ENCODE measurements around the gene ZNF438.

ZNF438 gene

DNA sequence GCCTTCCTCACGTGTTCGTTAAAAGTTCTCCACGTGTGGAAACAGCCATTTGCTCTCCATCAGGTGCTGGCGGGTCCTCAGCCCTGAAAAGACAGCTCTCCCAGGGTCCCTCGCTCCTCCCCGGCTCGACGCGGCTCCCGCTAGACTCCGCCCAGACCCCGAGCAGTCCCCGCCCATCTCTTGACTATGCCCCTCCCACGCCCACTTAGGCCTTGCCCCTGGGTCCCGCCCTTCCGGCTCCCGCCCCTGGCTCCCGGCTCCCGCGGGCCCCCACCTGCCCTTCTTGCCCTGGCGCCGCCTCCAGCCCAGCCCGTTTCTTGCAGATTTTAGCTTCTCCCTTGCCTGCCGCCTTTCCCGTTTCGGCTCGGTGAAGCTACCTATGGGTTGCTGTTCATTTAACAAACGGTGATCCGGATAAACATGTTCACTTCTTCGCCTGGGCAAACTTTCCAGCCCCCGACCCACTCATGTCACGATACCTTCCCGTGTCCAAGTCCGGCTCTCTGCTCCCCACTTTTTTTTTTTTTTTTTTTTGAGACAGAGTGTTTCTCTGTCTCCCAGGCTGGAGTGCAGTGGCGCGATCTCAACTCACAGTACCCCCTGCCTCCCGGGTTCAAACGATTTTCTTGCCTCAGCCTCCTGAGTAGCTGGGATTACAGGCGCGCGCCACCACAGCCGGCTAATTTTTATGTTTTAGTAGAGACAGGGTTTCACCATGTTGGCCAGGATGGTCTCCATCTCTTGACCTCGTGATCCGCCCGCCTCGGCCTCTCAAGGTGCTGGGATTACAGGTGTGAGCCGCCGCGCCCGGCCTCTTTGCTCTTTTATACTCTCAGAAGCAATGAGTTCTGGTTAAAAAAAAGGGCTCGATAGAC is 830 bp upstream of the ZNF438 start:
- Histone ChIP-seq H3K27ac (ENCODE audit: low read length, poor library complexity, severe bottlenecking) (peak overlapping the region; percentile 100), H2AFZ (ENCODE audit: low read depth, low read length) (no peak overlapping the region), H2BK15ac (ENCODE audit: low read depth, poor library complexity, severe bottlenecking) (peak overlapping the region; percentile 74), H4K91ac (ENCODE audit: low read length) (peak overlapping the region; percentile 97), H3K79me1 (replicated peaks; ENCODE audit: low read length, poor library complexity, severe bottlenecking) (peaks cover 10% of the 10 kb centered on the region), H2AK5ac (ENCODE audit: low read length, severe bottlenecking) (peak overlapping the region; percentile 97), H3K14ac (ENCODE audit: low read length in 2 of 2) (peak overlapping the region in 1 of 2 experiments; percentile 96), H3K4ac (ENCODE audit: low read depth in 1 of 2, low read length in 2 of 2) (peak overlapping the region; percentile 47 to 94), H3K4me2 (ENCODE audit: low read length, poor library complexity, severe bottlenecking) (peak overlapping the region; percentile 98), H2BK5ac (ENCODE audit: low read depth, low read length, poor library complexity, severe bottlenecking) (peak overlapping the region; percentile 90), H3K4me3 (ENCODE audit: insufficient read depth in 1 of 2, low read depth in 1 of 2, low read length in 2 of 2) (peak overlapping the region; percentile 81 to 88), H3K9me3 (ENCODE audit: control insufficient read depth, low read length) (no peaks in the 10 kb centered on the region), H3K36me3 (ENCODE audit: control insufficient read depth in 1 of 2, insufficient read depth in 2 of 2, low read depth in 1 of 2, low read length in 2 of 2) (no peaks in the 10 kb centered on the region), H3K9ac (ENCODE audit: low read length) (peak overlapping the region; percentile 97), H2BK120ac (ENCODE audit: low read depth, low read length) (peak overlapping the region; percentile 84), H3K23ac (ENCODE audit: low read length in 2 of 2) (no peak overlapping the region), H3K27me3 (ENCODE audit: control insufficient read depth in 1 of 2, insufficient read depth in 1 of 2, low read length in 2 of 2) (no peaks in the 10 kb centered on the region), H3K18ac (ENCODE audit: low read depth in 1 of 2, low read length in 2 of 2) (peak overlapping the region; percentile 97 to 99), H3K4me1 (ENCODE audit: control insufficient read depth, insufficient read depth, low read depth, low read length) (no peaks in the 10 kb centered on the region), H4K8ac (ENCODE audit: low read length) (peak overlapping the region; percentile 96), H2BK12ac (ENCODE audit: low read length in 2 of 2) (peak overlapping the region; percentile 87 to 89)
- peak; percentile 95 for DNase-seq
- WGBS, result 37% methylated on average over 51 of the region's 51 CpGs

DNA sequence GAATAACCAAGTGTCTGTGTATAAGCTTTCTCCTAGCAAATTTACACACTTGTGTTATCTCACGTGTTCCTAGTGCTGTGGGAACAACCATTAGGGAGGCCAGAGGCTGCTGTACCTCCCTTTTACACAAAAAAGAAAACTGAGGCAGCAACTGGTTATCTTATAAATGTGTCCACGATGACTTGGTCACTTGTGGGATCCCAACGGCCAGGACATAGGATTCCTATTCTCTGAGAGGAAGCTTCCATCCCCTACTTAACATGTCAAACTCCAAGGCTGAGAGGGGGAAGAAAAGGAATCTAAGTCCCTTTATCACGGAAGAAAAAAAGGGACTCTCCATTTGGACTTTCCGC is 484 bp downstream of the ZNF438 start:
- Histone ChIP-seq H4K8ac (ENCODE audit: low read length) (peak overlapping the region; percentile 96), H3K9ac (ENCODE audit: low read length) (peak overlapping the region; percentile 97), H2AK5ac (ENCODE audit: low read length, severe bottlenecking) (peak overlapping the region; percentile 89), H2BK120ac (ENCODE audit: low read depth, low read length) (peak overlapping the region; percentile 97), H3K79me1 (replicated peaks; ENCODE audit: low read length, poor library complexity, severe bottlenecking) (peaks cover 10% of the 10 kb centered on the region), H2BK5ac (ENCODE audit: low read depth, low read length, poor library complexity, severe bottlenecking) (peak overlapping the region; percentile 79), H3K4me3 (ENCODE audit: insufficient read depth in 1 of 2, low read depth in 1 of 2, low read length in 2 of 2) (peak overlapping the region; percentile 81 to 88), H3K4ac (ENCODE audit: low read depth in 1 of 2, low read length in 2 of 2) (peak overlapping the region; percentile 13 to 98), H3K23ac (ENCODE audit: low read length in 2 of 2) (no peak overlapping the region), H2BK12ac (ENCODE audit: low read length in 2 of 2) (peak overlapping the region; percentile 7 to 76), H3K18ac (ENCODE audit: low read depth in 1 of 2, low read length in 2 of 2) (peak overlapping the region; percentile 91 to 97), H2BK15ac (ENCODE audit: low read depth, poor library complexity, severe bottlenecking) (no peak overlapping the region), H4K91ac (ENCODE audit: low read length) (peak overlapping the region; percentile 98), H3K4me1 (ENCODE audit: control insufficient read depth, insufficient read depth, low read depth, low read length) (no peaks in the 10 kb centered on the region), H2AFZ (ENCODE audit: low read depth, low read length) (peak overlapping the region; percentile 99), H3K27ac (ENCODE audit: low read length, poor library complexity, severe bottlenecking) (peak overlapping the region; percentile 86), H3K4me2 (ENCODE audit: low read length, poor library complexity, severe bottlenecking) (peak overlapping the region; percentile 73), H3K9me3 (ENCODE audit: control insufficient read depth, low read length) (no peaks in the 10 kb centered on the region), H3K14ac (ENCODE audit: low read length in 2 of 2) (peak overlapping the region in 1 of 2 experiments; percentile 94), H3K36me3 (ENCODE audit: control insufficient read depth in 1 of 2, insufficient read depth in 2 of 2, low read depth in 1 of 2, low read length in 2 of 2) (no peaks in the 10 kb centered on the region), H3K27me3 (ENCODE audit: control insufficient read depth in 1 of 2, insufficient read depth in 1 of 2, low read length in 2 of 2) (no peaks in the 10 kb centered on the region)
- no peak for DNase-seq
- 28% methylated on average over 2 of the region's 5 CpGs for WGBS

DNA sequence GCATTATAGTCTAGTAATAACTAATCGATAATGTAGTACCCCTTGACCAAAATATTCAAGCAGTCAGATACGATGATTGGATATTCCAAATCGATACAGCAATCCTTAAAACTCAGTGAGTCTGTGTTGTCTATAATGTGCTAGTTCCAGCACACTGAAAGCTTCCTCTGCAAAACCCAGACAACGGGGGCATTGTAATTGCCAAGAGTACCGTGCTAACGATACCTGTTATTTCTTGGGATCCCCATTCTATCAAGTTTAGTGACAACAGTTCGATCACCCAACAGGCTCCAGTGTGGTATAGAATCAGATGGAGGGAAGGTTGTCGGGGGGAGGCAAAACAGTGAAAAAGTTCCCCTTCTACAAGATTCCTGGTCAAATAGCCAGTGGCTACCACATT is 865 bp downstream of the ZNF438 start:
- Histone ChIP-seq H3K23ac (ENCODE audit: low read length in 2 of 2) (no peak overlapping the region), H4K91ac (ENCODE audit: low read length) (peak overlapping the region; percentile 47), H2AK5ac (ENCODE audit: low read length, severe bottlenecking) (peak overlapping the region; percentile 89), H3K79me1 (replicated peaks; ENCODE audit: low read length, poor library complexity, severe bottlenecking) (peaks cover 10% of the 10 kb centered on the region), H4K8ac (ENCODE audit: low read length) (peak overlapping the region; percentile 96), H3K9me3 (ENCODE audit: control insufficient read depth, low read length) (no peaks in the 10 kb centered on the region), H2BK120ac (ENCODE audit: low read depth, low read length) (no peak overlapping the region), H3K36me3 (ENCODE audit: control insufficient read depth in 1 of 2, insufficient read depth in 2 of 2, low read depth in 1 of 2, low read length in 2 of 2) (no peaks in the 10 kb centered on the region), H3K9ac (ENCODE audit: low read length) (peak overlapping the region; percentile 97), H3K4ac (ENCODE audit: low read depth in 1 of 2, low read length in 2 of 2) (peak overlapping the region; percentile 13 to 90), H2BK5ac (ENCODE audit: low read depth, low read length, poor library complexity, severe bottlenecking) (no peak overlapping the region), H3K27me3 (ENCODE audit: control insufficient read depth in 1 of 2, insufficient read depth in 1 of 2, low read length in 2 of 2) (no peaks in the 10 kb centered on the region), H3K4me3 (ENCODE audit: insufficient read depth in 1 of 2, low read depth in 1 of 2, low read length in 2 of 2) (peak overlapping the region in 1 of 2 experiments; percentile 81), H3K4me2 (ENCODE audit: low read length, poor library complexity, severe bottlenecking) (peak overlapping the region; percentile 73), H2BK15ac (ENCODE audit: low read depth, poor library complexity, severe bottlenecking) (no peak overlapping the region), H2AFZ (ENCODE audit: low read depth, low read length) (no peak overlapping the region), H3K14ac (ENCODE audit: low read length in 2 of 2) (peak overlapping the region in 1 of 2 experiments; percentile 44), H3K27ac (ENCODE audit: low read length, poor library complexity, severe bottlenecking) (no peak overlapping the region), H3K18ac (ENCODE audit: low read depth in 1 of 2, low read length in 2 of 2) (peak overlapping the region; percentile 91 to 97), H3K4me1 (ENCODE audit: control insufficient read depth, insufficient read depth, low read depth, low read length) (no peaks in the 10 kb centered on the region), H2BK12ac (ENCODE audit: low read length in 2 of 2) (peak overlapping the region; percentile 7 to 76)
- no peak for DNase-seq
- WGBS, result 96% methylated on average over 7 of the region's 8 CpGs

DNA sequence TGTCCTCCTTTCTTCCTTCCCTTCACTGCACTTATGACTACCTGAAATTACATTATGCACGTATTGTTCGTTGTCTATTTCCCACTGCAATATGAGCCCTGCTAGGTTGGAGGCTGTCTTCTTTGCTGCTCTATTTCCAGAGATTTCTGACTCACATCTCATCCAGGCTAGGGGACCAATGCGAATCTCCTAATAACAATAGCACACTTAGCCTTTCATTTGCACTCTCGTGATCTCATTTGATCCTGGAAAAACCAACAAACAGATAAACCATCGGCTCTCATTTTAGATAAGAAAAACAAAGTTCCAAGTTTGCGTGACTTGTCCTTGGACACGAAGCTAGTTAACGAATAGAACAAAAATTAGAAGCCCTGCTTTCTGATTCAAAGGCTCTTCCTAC is 1.4 kb downstream of the ZNF438 start:
- Histone ChIP-seq H3K4ac (ENCODE audit: low read depth in 1 of 2, low read length in 2 of 2) (no peak overlapping the region), H2BK120ac (ENCODE audit: low read depth, low read length) (no peak overlapping the region), H3K9me3 (ENCODE audit: control insufficient read depth, low read length) (no peaks in the 10 kb centered on the region), H2AFZ (ENCODE audit: low read depth, low read length) (no peak overlapping the region), H2BK5ac (ENCODE audit: low read depth, low read length, poor library complexity, severe bottlenecking) (no peak overlapping the region), H3K79me1 (replicated peaks; ENCODE audit: low read length, poor library complexity, severe bottlenecking) (peaks cover 10% of the 10 kb centered on the region), H3K23ac (ENCODE audit: low read length in 2 of 2) (no peak overlapping the region), H2BK15ac (ENCODE audit: low read depth, poor library complexity, severe bottlenecking) (no peak overlapping the region), H3K18ac (ENCODE audit: low read depth in 1 of 2, low read length in 2 of 2) (peak overlapping the region in 1 of 2 experiments; percentile 14), H3K4me3 (ENCODE audit: insufficient read depth in 1 of 2, low read depth in 1 of 2, low read length in 2 of 2) (peak overlapping the region in 1 of 2 experiments; percentile 81), H3K4me1 (ENCODE audit: control insufficient read depth, insufficient read depth, low read depth, low read length) (no peaks in the 10 kb centered on the region), H2BK12ac (ENCODE audit: low read length in 2 of 2) (no peak overlapping the region), H3K27ac (ENCODE audit: low read length, poor library complexity, severe bottlenecking) (no peak overlapping the region), H2AK5ac (ENCODE audit: low read length, severe bottlenecking) (peak overlapping the region; percentile 49), H3K9ac (ENCODE audit: low read length) (peak overlapping the region; percentile 97), H4K8ac (ENCODE audit: low read length) (no peak overlapping the region), H3K27me3 (ENCODE audit: control insufficient read depth in 1 of 2, insufficient read depth in 1 of 2, low read length in 2 of 2) (no peaks in the 10 kb centered on the region), H3K14ac (ENCODE audit: low read length in 2 of 2) (no peak overlapping the region), H3K36me3 (ENCODE audit: control insufficient read depth in 1 of 2, insufficient read depth in 2 of 2, low read depth in 1 of 2, low read length in 2 of 2) (no peaks in the 10 kb centered on the region), H3K4me2 (ENCODE audit: low read length, poor library complexity, severe bottlenecking) (no peak overlapping the region), H4K91ac (ENCODE audit: low read length) (no peak overlapping the region)
- 91% methylated on average over 8 of the region's 8 CpGs for WGBS
- DNase-seq, result no peak

Data from mesenchymal stem cell (in vitro differentiated cells and primary cell).